Osteoblast (primary cell): ENCODE measurements around the gene CD200. TPM values are rescaled to one million over a fixed set of nuclear protein-coding genes. Genes with fewer than 3 reads are reported as not detected.

ENCODE experiments used
- DNase-seq: peaks from one replicate; pipeline ENCODE4 v3.0.0; 2011; ENCODE audit warnings: low spot score, mixed read lengths; ENCODE audit not compliant: insufficient read length; ENCODE audit errors: missing footprints
- H2AFZ ChIP-seq: 2 replicates; pipeline ENCODE4 v1.6.0; 2011; ENCODE audit warnings: mild to moderate bottlenecking, low read length
- H3K27ac ChIP-seq: 2 replicates; pipeline ENCODE4 v1.5.1; 2011; ENCODE audit warnings: mild to moderate bottlenecking, low read depth, low read length, moderate library complexity
- H3K27me3 ChIP-seq: 2 replicates; pipeline ENCODE4 v1.6.0; 2012; ENCODE audit warnings: mild to moderate bottlenecking, control low read depth, inconsistent platforms, low read length, moderate library complexity; ENCODE audit not compliant: insufficient read depth
- H3K36me3 ChIP-seq: 2 replicates; pipeline ENCODE4 v1.5.1; 2011; ENCODE audit warnings: mild to moderate bottlenecking, low read length, control low read depth, moderate library complexity; ENCODE audit not compliant: insufficient read depth
- H3K4me1 ChIP-seq: 2 replicates; pipeline ENCODE4 v1.5.1; 2011; ENCODE audit warnings: mild to moderate bottlenecking, low read length, control low read depth, moderate library complexity; ENCODE audit not compliant: insufficient read depth
- H3K4me2 ChIP-seq: 2 replicates; pipeline ENCODE4 v1.6.0; 2011; ENCODE audit warnings: mild to moderate bottlenecking, low read length; ENCODE audit not compliant: insufficient read depth
- H3K4me3 ChIP-seq: fragments of 200-600 bp; sonication (generic); 3 replicates; pipeline ENCODE4 v1.5.1; 2012; ENCODE audit warnings: mild to moderate bottlenecking, low read length, inconsistent platforms; ENCODE audit not compliant: insufficient read depth
- H3K79me2 ChIP-seq: 2 replicates; pipeline ENCODE4 v1.6.0; 2012; ENCODE audit warnings: mild to moderate bottlenecking, low read length, control low read depth, inconsistent platforms; ENCODE audit not compliant: insufficient read depth
- H3K9me3 ChIP-seq: 2 replicates; pipeline ENCODE4 v1.5.1; 2011; ENCODE audit warnings: low read depth, low read length, control low read depth
- H4K20me1 ChIP-seq: 2 replicates; pipeline ENCODE4 v1.6.0; 2012; ENCODE audit warnings: mild to moderate bottlenecking, low read length, control low read depth; ENCODE audit not compliant: insufficient read depth
- CTCF ChIP-seq: IDR thresholded peaks from 2 replicates; pipeline ENCODE4 v1.5.1; 2011; ENCODE audit warnings: mild to moderate bottlenecking, low read depth, low read length, moderate library complexity; ENCODE audit errors: extremely low read depth
- total RNA-seq: library from RNA; depleted of rRNA; stranded (reverse); fragments of >200 nt; gene quantifications from 2 replicates; pipeline ENCODE4 v1.2.3, GENCODE V29; 2012

Gene CD200
- total RNA-seq, 1 donor, result 3.3 TPM

DNA sequence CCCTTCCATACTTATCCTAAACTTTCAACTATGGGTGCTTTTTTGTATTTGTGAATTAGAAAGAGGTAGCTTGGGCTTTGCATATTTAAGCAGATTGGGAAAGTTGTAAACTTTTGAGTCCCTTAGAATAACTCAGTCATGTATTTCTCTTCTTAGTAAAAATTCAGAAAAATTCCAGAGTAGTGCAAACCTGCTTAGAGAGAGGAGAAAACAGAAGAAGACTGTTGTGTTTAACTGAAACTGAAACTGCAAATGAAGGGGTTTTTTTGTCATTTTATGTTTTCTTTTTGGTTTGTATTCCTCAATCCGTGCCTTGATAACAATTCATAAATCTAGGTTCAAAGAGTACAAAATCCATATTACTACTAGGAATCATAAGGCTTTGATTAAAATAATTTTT lies 31.3 kb downstream of the CD200 start:
- Histone ChIP-seq H3K79me2 (no peaks in the 10 kb centered on the region), H3K36me3 (no peaks in the 10 kb centered on the region), H3K27ac (no peak overlapping the region), H3K27me3 (peaks cover 4% of the 10 kb centered on the region), H2AFZ (no peak overlapping the region), H3K4me1 (no peaks in the 10 kb centered on the region), H3K9me3 (no peaks in the 10 kb centered on the region), H4K20me1 (no peaks in the 10 kb centered on the region), H3K4me2 (no peak overlapping the region), H3K4me3 (no peak overlapping the region)
- no peak for TF ChIP-seq CTCF
- DNase-seq, result no peak

GRCh38 chr3:112365035-112365434 lies 32.1 kb downstream of the CD200 start:
- Histone ChIP-seq H3K9me3 (no peaks in the 10 kb centered on the region), H3K36me3 (no peaks in the 10 kb centered on the region), H4K20me1 (no peaks in the 10 kb centered on the region), H3K4me3 (no peak overlapping the region), H3K4me1 (no peaks in the 10 kb centered on the region), H3K4me2 (no peak overlapping the region), H3K27me3 (peaks cover 4% of the 10 kb centered on the region), H2AFZ (no peak overlapping the region), H3K27ac (no peak overlapping the region), H3K79me2 (no peaks in the 10 kb centered on the region)
- no peak for DNase-seq
- TF ChIP-seq CTCF, result no peak

DNA sequence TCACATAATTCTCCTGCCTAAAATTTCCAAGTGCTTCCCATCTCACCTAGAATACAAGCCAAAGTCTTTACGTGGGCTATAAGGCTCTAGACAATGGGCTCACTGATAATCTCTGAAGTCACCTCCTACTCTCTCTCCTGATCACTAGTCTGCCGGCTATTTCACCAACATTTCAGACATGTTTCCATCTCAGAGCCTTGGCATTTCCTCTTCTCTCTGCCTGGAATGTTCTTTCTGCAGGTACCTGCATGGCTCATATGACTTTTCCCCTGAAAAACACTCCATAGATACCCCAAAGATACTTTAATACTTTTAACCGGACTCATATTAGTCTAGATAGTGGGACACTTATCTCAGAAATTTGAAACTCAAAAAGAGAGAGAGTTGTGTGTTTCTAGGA lies 32.7 kb downstream of the CD200 start:
- DNase-seq, result no peak
- TF ChIP-seq CTCF, result no peak
- no peaks in the 10 kb centered on the region for H3K36me3 ChIP-seq
- H3K9me3 ChIP-seq, result no peaks in the 10 kb centered on the region
- no peaks in the 10 kb centered on the region for H4K20me1 ChIP-seq
- no peak overlapping the region for H3K4me3 ChIP-seq
- H3K27ac ChIP-seq, result no peak overlapping the region
- no peaks in the 10 kb centered on the region for H3K79me2 ChIP-seq
- no peaks in the 10 kb centered on the region for H3K4me1 ChIP-seq
- H3K4me2 ChIP-seq, result no peak overlapping the region
- H3K27me3 ChIP-seq, result peaks cover 4% of the 10 kb centered on the region
- no peak overlapping the region for H2AFZ ChIP-seq

GRCh38 chr3:112366522-112366921 lies 33.6 kb downstream of the CD200 start:
- H3K27me3 ChIP-seq, result peaks cover 4% of the 10 kb centered on the region
- no peak overlapping the region for H3K4me2 ChIP-seq
- H4K20me1 ChIP-seq, result no peaks in the 10 kb centered on the region
- no peak overlapping the region for H3K4me3 ChIP-seq
- no peaks in the 10 kb centered on the region for H3K9me3 ChIP-seq
- H3K27ac ChIP-seq, result no peak overlapping the region
- no peak for TF ChIP-seq CTCF
- no peak for DNase-seq
- no peaks in the 10 kb centered on the region for H3K4me1 ChIP-seq
- H3K36me3 ChIP-seq, result no peaks in the 10 kb centered on the region
- no peak overlapping the region for H2AFZ ChIP-seq
- no peaks in the 10 kb centered on the region for H3K79me2 ChIP-seq
